Endothelial cell of umbilical vein (primary cell): ENCODE measurements around the gene PLA2G5. TPM values are rescaled to one million over a fixed set of nuclear protein-coding genes. Genes with fewer than 3 reads are reported as not detected.

Experiments
- BruUV-seq: library from RNA; stranded (reverse); fragments of 400-500 nt; replicated peaks from 2 replicates; lab custom pipeline; 2021; lab: Mats Ljungman, UMichigan
- CTCF ChIA-PET: fragments of 300-600, 350-600 bp; sonication (Branson Sonifier 250); formaldehyde crosslinking; loops from one replicate; lab custom pipeline; 2021; ENCODE audit warnings: antibody characterized with exemption, inconsistent platforms; lab: Charles Lee
- POLR2A ChIA-PET: fragments of 300-600, 350-600 bp; sonication (Branson Sonifier 250); formaldehyde crosslinking; loops from one replicate; lab custom pipeline; 2021; ENCODE audit warnings: antibody characterized with exemption, inconsistent platforms; lab: Charles Lee
- DNase-seq: peaks from one replicate; pipeline ENCODE4 v3.0.0-alpha.2; 2011; ENCODE audit warnings: low read depth, low spot score
- FAIRE-seq: peaks from 2 replicates; lab custom pipeline; 2011; peaks lifted over from hg19 to GRCh38; lab: Jason Lieb, UNC
- H2AFZ ChIP-seq: 2 replicates; pipeline ENCODE4 v1.6.0; 2012; ENCODE audit warnings: low read depth, low read length, control low read depth, inconsistent platforms
- H3K27ac ChIP-seq: 2 replicates; pipeline ENCODE4 v1.5.1; 2011; ENCODE audit warnings: low read depth, mild to moderate bottlenecking, control low read depth, low read length, moderate library complexity; ENCODE audit not compliant: insufficient read depth
- H3K27me3 ChIP-seq, 2 experiments: 2 replicates each; pipeline versions ENCODE4 v1.6.0 to v1.6.1; 2011; ENCODE audit warnings: low read length in 2 of 2, mixed read lengths in 1 of 2; ENCODE audit not compliant: control insufficient read depth in 2 of 2, insufficient read depth in 2 of 2
- H3K36me3 ChIP-seq, 2 experiments: 2 replicates in 1 of 2; 3 replicates in 1 of 2; pipeline ENCODE4 v1.5.1; 2011; ENCODE audit warnings: low read length in 2 of 2, mild to moderate bottlenecking in 1 of 2, moderate library complexity in 1 of 2; ENCODE audit not compliant: control insufficient read depth in 2 of 2, insufficient read depth in 2 of 2; ENCODE audit errors: extremely low read depth in 1 of 2
- H3K4me1 ChIP-seq: 3 replicates; pipeline ENCODE4 v1.5.1; 2011; ENCODE audit warnings: mild to moderate bottlenecking, low read length; ENCODE audit not compliant: control insufficient read depth, insufficient read depth; ENCODE audit errors: extremely low read depth
- H3K4me2 ChIP-seq: 2 replicates; pipeline ENCODE4 v1.6.1; 2011; ENCODE audit warnings: low read length, control low read depth, mixed read lengths; ENCODE audit not compliant: insufficient read depth
- H3K4me3 ChIP-seq, 3 experiments: fragments of 200-600 bp in 1 of 3; sonication (generic), shearing (Covaris generic) in 1 of 3; replicated peaks in 1 of 3; 2 replicates each; pipeline ENCODE4 v1.5.1; 2011 to 2016; ENCODE audit warnings: control low read depth in 3 of 3, low read length in 3 of 3, mild to moderate bottlenecking in 2 of 3, inconsistent platforms in 1 of 3, low read depth in 1 of 3, moderate library complexity in 1 of 3; ENCODE audit not compliant: insufficient read depth in 1 of 3
- H3K79me2 ChIP-seq: 2 replicates; pipeline ENCODE4 v1.6.0; 2012; ENCODE audit warnings: low read length, inconsistent platforms; ENCODE audit not compliant: control insufficient read depth, insufficient read depth
- H3K9ac ChIP-seq: replicated peaks from 2 replicates; pipeline ENCODE3; 2011; ENCODE audit warnings: low read length, control low read depth; ENCODE audit not compliant: insufficient read depth; ENCODE audit errors: extremely low read depth
- H3K9me1 ChIP-seq: replicated peaks from 3 replicates; pipeline ENCODE4 v1.6.0; 2011; ENCODE audit warnings: mild to moderate bottlenecking, low read length; ENCODE audit not compliant: control insufficient read depth, insufficient read depth; ENCODE audit errors: extremely low read depth
- H3K9me3 ChIP-seq: replicated peaks from 2 replicates; pipeline ENCODE4 v1.5.1; 2012; ENCODE audit warnings: low read length, inconsistent platforms; ENCODE audit not compliant: control insufficient read depth, insufficient read depth
- H4K20me1 ChIP-seq: replicated peaks from 2 replicates; pipeline ENCODE3; 2011; ENCODE audit warnings: mild to moderate bottlenecking, low read length; ENCODE audit not compliant: control insufficient read depth, insufficient read depth; ENCODE audit errors: extremely low read depth
- EZH2 ChIP-seq: IDR thresholded peaks from 2 replicates; pipeline ENCODE4 v1.6.1; 2012; ENCODE audit warnings: borderline replicate concordance, low read depth, mild to moderate bottlenecking, moderate library complexity, low read length, inconsistent platforms; ENCODE audit not compliant: severe bottlenecking
- FOS ChIP-seq: IDR thresholded peaks from 2 replicates; pipeline ENCODE4 v1.6.1; 2011; ENCODE audit warnings: mild to moderate bottlenecking, low read length, moderate library complexity, borderline replicate concordance; ENCODE audit not compliant: insufficient read depth
- GATA2 ChIP-seq: IDR thresholded peaks from 2 replicates; pipeline ENCODE4 v1.7.0; 2011; ENCODE audit warnings: low read depth, mild to moderate bottlenecking, moderate library complexity, mixed read lengths, low read length; ENCODE audit not compliant: insufficient read length, insufficient read depth
- JUN ChIP-seq: IDR thresholded peaks from 2 replicates; pipeline ENCODE4 v1.6.1; 2011; ENCODE audit warnings: borderline replicate concordance, low read depth; ENCODE audit not compliant: insufficient read length, insufficient read depth
- MYC ChIP-seq: IDR thresholded peaks from one replicate; pipeline ENCODE4 v1.6.1; 2011; ENCODE audit warnings: mild to moderate bottlenecking, low read depth, low read length
- POLR2A ChIP-seq: IDR thresholded peaks from 2 replicates; pipeline ENCODE4 v1.6.1; 2012; ENCODE audit warnings: low read depth, mild to moderate bottlenecking, control low read depth, low read length
- POLR2AphosphoS5 ChIP-seq: IDR thresholded peaks from 2 replicates; pipeline ENCODE4 v1.6.1; 2012; ENCODE audit warnings: low read depth, mild to moderate bottlenecking, control low read depth, low read length, moderate library complexity; ENCODE audit not compliant: insufficient read depth
- dilution Hi-C: fragments of 300-500 bp; cut with MboI; formaldehyde crosslinking; loops from one replicate; pipeline ENCODE4 v1.15.0; 2019; ENCODE audit warnings: low sequenced_read_pairs; ENCODE audit not compliant: extremely low pct_ligation_motif_present
- intact Hi-C: fragments of 100-400 bp; cut with micrococcal nuclease; formaldehyde crosslinking; loops from one replicate; pipeline ENCODE4 v1.10.0; 2022
- polyA plus RNA-seq, 4 experiments: library from polyadenylated mRNA; depleted of rRNA in 3 of 4; stranded (reverse) in 3 of 4; unstranded in 1 of 4; fragments of >200 nt; gene quantifications; 2 replicates each; pipeline versions ENCODE4 v1.2.1 to v1.2.3, GENCODE V29; 2011 to 2012; ENCODE audit warnings: missing spikeins in 1 of 4
- total RNA-seq: library from RNA; stranded (reverse); gene quantifications from 2 replicates; pipeline ENCODE4 v1.2.3, GENCODE V29; 2021
- TF ChIP-seq, protein P1 (sequence below): IDR thresholded peaks from 2 replicates; pipeline ENCODE4 v1.6.1; 2011; ENCODE audit not compliant: insufficient read depth, insufficient read length
- TF ChIP-seq, protein P2 (sequence below), 2 donors: IDR thresholded peaks; 1 replicate in 1 of 2; 2 replicates in 1 of 2; pipeline ENCODE4 v1.5.1; 2011; ENCODE audit warnings: low read length in 2 of 2, mild to moderate bottlenecking in 2 of 2, moderate library complexity in 2 of 2, control low read depth in 1 of 2, inconsistent platforms in 1 of 2, low read depth in 1 of 2; ENCODE audit not compliant: insufficient read depth in 1 of 2; ENCODE audit errors: extremely low read depth in 1 of 2

The PLA2G5 gene
- total and polyA plus RNA-seq, 2 donors (not counting 3 experiments of a cell fraction or from before 2014, with no cell fraction given) = 0.06 TPM; not detected in 1

GRCh38 chr1:20082772-20083171 is 12.8 kb downstream of the PLA2G5 start:
- ChIA-PET POLR2A (no interaction called here), CTCF (no interaction called here)
- Histone ChIP-seq H3K4me1 (peaks cover 6% of the 10 kb centered on the region), H3K9ac (no peak overlapping the region), H3K9me3 (no peaks in the 10 kb centered on the region), H3K79me2 (no peaks in the 10 kb centered on the region), H3K27ac (no peak overlapping the region), H4K20me1 (no peaks in the 10 kb centered on the region), H3K9me1 (no peaks in the 10 kb centered on the region), H3K36me3 (no peaks in the 10 kb centered on the region), H3K4me3 (no peak overlapping the region), H3K27me3 (no peaks in the 10 kb centered on the region), H2AFZ (no peak overlapping the region), H3K4me2 (no peak overlapping the region)
- BruUV-seq = no TSS peak
- dilution Hi-C loops (no loop called here), intact Hi-C loops (no loop called here)
- DNase-seq (no peak), FAIRE-seq (no peak)
- no peak for TF ChIP-seq GATA2
- no peak for TF ChIP-seq EZH2
- TF ChIP-seq FOS = no peak
- no peak for TF ChIP-seq JUN
- TF ChIP-seq, protein P1, sequence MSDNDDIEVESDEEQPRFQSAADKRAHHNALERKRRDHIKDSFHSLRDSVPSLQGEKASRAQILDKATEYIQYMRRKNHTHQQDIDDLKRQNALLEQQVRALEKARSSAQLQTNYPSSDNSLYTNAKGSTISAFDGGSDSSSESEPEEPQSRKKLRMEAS = no peak
- no peak for TF ChIP-seq MYC
- TF ChIP-seq POLR2AphosphoS5 = no peak

DNA sequence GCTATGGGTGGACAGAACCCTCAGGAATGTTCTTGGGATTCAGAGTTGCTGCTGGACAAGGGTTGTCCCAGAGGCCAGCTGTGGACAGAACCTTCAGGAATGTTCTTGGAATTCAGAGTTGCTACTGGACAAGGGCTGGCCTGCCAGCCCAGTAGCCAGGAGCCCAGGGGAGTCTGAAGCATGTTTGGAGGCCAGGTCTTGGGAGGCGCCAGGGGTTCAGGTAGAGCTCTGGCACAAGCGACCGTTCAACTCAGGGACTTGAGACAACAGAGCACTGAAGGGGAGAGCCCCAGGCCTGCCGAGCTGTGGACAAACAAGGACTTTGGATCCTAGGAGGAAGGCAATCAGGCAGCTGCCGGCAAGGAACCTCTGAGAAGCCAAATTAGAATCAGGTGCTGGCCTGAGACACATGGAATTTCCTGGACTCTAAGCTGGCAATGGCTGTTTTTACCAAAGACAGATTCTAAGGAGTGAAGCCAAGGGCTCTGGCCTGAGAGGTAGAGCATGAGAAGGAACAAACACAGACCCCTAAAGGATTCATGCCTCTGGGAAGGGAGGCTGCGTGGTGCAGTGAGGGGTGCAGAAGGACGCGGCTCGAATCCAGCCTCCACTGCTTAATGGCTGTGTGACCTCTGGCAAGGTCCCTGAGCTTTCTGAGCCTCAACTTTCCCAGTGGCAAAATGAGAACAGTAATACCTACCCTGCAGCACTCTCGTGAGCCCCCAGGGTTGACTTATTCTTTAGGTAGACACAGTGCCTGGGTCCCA is 13.4 kb downstream of the PLA2G5 start:
- Histone ChIP-seq H3K27me3 (no peaks in the 10 kb centered on the region), H3K4me3 (no peak overlapping the region), H3K9me3 (no peaks in the 10 kb centered on the region), H2AFZ (no peak overlapping the region), H3K27ac (no peak overlapping the region), H3K36me3 (no peaks in the 10 kb centered on the region), H4K20me1 (no peaks in the 10 kb centered on the region), H3K4me2 (no peak overlapping the region), H3K9ac (no peak overlapping the region), H3K4me1 (peaks cover 6% of the 10 kb centered on the region), H3K79me2 (no peaks in the 10 kb centered on the region), H3K9me1 (no peaks in the 10 kb centered on the region)
- dilution Hi-C loops (no loop called here), intact Hi-C loops (no loop called here)
- TF ChIP-seq EZH2 = no peak
- no peak for TF ChIP-seq FOS
- TF ChIP-seq MYC = no peak
- TF ChIP-seq, protein P1 = no peak
- no peak for TF ChIP-seq POLR2A
- no peak for TF ChIP-seq GATA2
- TF ChIP-seq, protein P2, sequence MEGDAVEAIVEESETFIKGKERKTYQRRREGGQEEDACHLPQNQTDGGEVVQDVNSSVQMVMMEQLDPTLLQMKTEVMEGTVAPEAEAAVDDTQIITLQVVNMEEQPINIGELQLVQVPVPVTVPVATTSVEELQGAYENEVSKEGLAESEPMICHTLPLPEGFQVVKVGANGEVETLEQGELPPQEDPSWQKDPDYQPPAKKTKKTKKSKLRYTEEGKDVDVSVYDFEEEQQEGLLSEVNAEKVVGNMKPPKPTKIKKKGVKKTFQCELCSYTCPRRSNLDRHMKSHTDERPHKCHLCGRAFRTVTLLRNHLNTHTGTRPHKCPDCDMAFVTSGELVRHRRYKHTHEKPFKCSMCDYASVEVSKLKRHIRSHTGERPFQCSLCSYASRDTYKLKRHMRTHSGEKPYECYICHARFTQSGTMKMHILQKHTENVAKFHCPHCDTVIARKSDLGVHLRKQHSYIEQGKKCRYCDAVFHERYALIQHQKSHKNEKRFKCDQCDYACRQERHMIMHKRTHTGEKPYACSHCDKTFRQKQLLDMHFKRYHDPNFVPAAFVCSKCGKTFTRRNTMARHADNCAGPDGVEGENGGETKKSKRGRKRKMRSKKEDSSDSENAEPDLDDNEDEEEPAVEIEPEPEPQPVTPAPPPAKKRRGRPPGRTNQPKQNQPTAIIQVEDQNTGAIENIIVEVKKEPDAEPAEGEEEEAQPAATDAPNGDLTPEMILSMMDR (IDR thresholded peaks at IDR 0.05; ENCODE audit: extremely low read depth in 1 of 2, insufficient read depth in 1 of 2, low read depth in 1 of 2, low read length in 2 of 2) = no peak
- FAIRE-seq (no peak), DNase-seq (no peak)
- BruUV-seq = no TSS peak
- ChIA-PET CTCF (no interaction called here), POLR2A (no interaction called here)
